Activated CD8-positive, alpha-beta memory T cell treated with anti-CD3 and anti-CD28 coated beads for 48 hours (primary cell): Measurements from ENCODE around the gene CTNND2.

Experiments used
- DNase-seq, 3 experiments: peaks; one replicate each; pipeline ENCODE4 v3.0.0-alpha.2; 2020; ENCODE audit warnings: low read depth in 2 of 3, low spot score in 2 of 3

Gene CTNND2

GRCh38 chr5:11397549-11397948 is 506.7 kb downstream of the CTNND2 start:
- DNase-seq: no peak

GRCh38 chr5:11396917-11397316 is 507.3 kb downstream of the CTNND2 start:
- DNase-seq: no peak

GRCh38 chr5:11394933-11395332 is 509.3 kb downstream of the CTNND2 start:
- no peak for DNase-seq

GRCh38 chr5:11390291-11390767 is 513.9 kb downstream of the CTNND2 start:
- DNase-seq: no peak

GRCh38 chr5:11387382-11387781 is 516.9 kb downstream of the CTNND2 start:
- DNase-seq: no peak

GRCh38 chr5:11386398-11386797 is 517.8 kb downstream of the CTNND2 start:
- no peak for DNase-seq

GRCh38 chr5:11385901-11386293 is 518.3 kb downstream of the CTNND2 start:
- no peak for DNase-seq

GRCh38 chr5:11385251-11385900 is 518.9 kb downstream of the CTNND2 start:
- no peak for DNase-seq

GRCh38 chr5:11384441-11385250 is 519.6 kb downstream of the CTNND2 start:
- DNase-seq: no peak

GRCh38 chr5:11383506-11384095 is 520.6 kb downstream of the CTNND2 start:
- no peak for DNase-seq

GRCh38 chr5:11378461-11378860 is 525.8 kb downstream of the CTNND2 start:
- DNase-seq: no peak

GRCh38 chr5:11377896-11378295 is 526.4 kb downstream of the CTNND2 start:
- no peak for DNase-seq

GRCh38 chr5:11372191-11372590 is 532.1 kb downstream of the CTNND2 start:
- DNase-seq: no peak

GRCh38 chr5:11371021-11371420 is 533.2 kb downstream of the CTNND2 start:
- DNase-seq: no peak

GRCh38 chr5:11364531-11364930 is 539.7 kb downstream of the CTNND2 start:
- DNase-seq: no peak

GRCh38 chr5:11363631-11364178 is 540.5 kb downstream of the CTNND2 start:
- DNase-seq: no peak

- no peak for DNase-seq
Observed at GRCh38 chr5:11361768-11362167, 542.5 kb downstream of the CTNND2 start.

- DNase-seq: no peak
Observed at GRCh38 chr5:11357928-11358327, 546.3 kb downstream of the CTNND2 start.

GRCh38 chr5:11355491-11355890 is 548.8 kb downstream of the CTNND2 start:
- no peak for DNase-seq

GRCh38 chr5:11346336-11346735 is 557.9 kb downstream of the CTNND2 start:
- DNase-seq: no peak

- DNase-seq: no peak
Observed at GRCh38 chr5:11335881-11336760, 568.1 kb downstream of the CTNND2 start.
